Activated CD4-positive, alpha-beta T cell treated with anti-CD3 and anti-CD28 coated beads for 48 hours (primary cell): ENCODE measurements around the gene HOXB4.

ENCODE experiments used
- DNase-seq: peaks from one replicate; pipeline ENCODE4 v3.0.0-alpha.2; 2020

HOXB4 gene

GRCh38 chr17:48588528-48588927 lies 10.4 kb upstream of the HOXB4 start:
- DNase-seq, result no peak

GRCh38 chr17:48588074-48588415 lies 9.9 kb upstream of the HOXB4 start:
- no peak for DNase-seq

- DNase-seq, result no peak
Measured at GRCh38 chr17:48587276-48588073, 9.3 kb upstream of the HOXB4 start.

GRCh38 chr17:48586355-48587258 lies 8.5 kb upstream of the HOXB4 start:
- peak; percentile 49 for DNase-seq

- no peak for DNase-seq
Measured at GRCh38 chr17:48584223-48584741, 6.1 kb upstream of the HOXB4 start.

- no peak for DNase-seq
Measured at GRCh38 chr17:48583708-48584222, 5.6 kb upstream of the HOXB4 start.

- DNase-seq, result no peak
Measured at GRCh38 chr17:48582750-48583069, 4.6 kb upstream of the HOXB4 start.

- no peak for DNase-seq
Measured at GRCh38 chr17:48579760-48580554, 1.8 kb upstream of the HOXB4 start.

GRCh38 chr17:48579471-48579759 lies 1.3 kb upstream of the HOXB4 start:
- no peak for DNase-seq

- peak; percentile 33 for DNase-seq
Measured at GRCh38 chr17:48578616-48579470, 693 bp upstream of the HOXB4 start.

GRCh38 chr17:48577330-48577945 lies 712 bp downstream of the HOXB4 start:
- no peak for DNase-seq

- DNase-seq, result no peak
Measured at GRCh38 chr17:48576479-48577309, 1.5 kb downstream of the HOXB4 start.

GRCh38 chr17:48575673-48576478 lies 2.3 kb downstream of the HOXB4 start:
- no peak for DNase-seq

GRCh38 chr17:48575066-48575582 lies 3.0 kb downstream of the HOXB4 start:
- no peak for DNase-seq

GRCh38 chr17:48574505-48575065 lies 3.6 kb downstream of the HOXB4 start:
- DNase-seq, result no peak

- DNase-seq, result no peak
Measured at GRCh38 chr17:48571826-48572417, 6.2 kb downstream of the HOXB4 start.

- no peak for DNase-seq
Measured at GRCh38 chr17:48571024-48571818, 6.9 kb downstream of the HOXB4 start.
